ENCODE results near the gene MILR1. TPM values are rescaled to one million over a fixed set of nuclear protein-coding genes. Genes with fewer than 3 reads are reported as not detected.

MILR1 gene
- polyA plus RNA-seq, 1 donor (not counting 4 experiments of a cell fraction or from before 2014, with no cell fraction given) = not detected

GRCh38 chr17:64500862-64501765, 52.2 kb downstream of the MILR1 start:
- Histone ChIP-seq H3K9me3 (ENCODE audit: control insufficient read depth, low read depth, low read length) (no peaks in the 10 kb centered on the region), H3K4me2 (ENCODE audit: control insufficient read depth, extremely low read depth, insufficient read depth, low read depth, low read length) (peak overlapping the region; percentile 2), H3K79me2 (ENCODE audit: control insufficient read depth, insufficient read depth, low read length) (peaks cover 69% of the 10 kb centered on the region), H3K27me3 (ENCODE audit: control insufficient read depth, extremely low read depth, insufficient read depth, low read length) (no peaks in the 10 kb centered on the region), H3K4me3 (ENCODE audit: control insufficient read depth in 2 of 3, extremely low read depth in 1 of 3, insufficient read depth in 2 of 3, low read depth in 1 of 3, low read length in 3 of 3) (no peak overlapping the region), H3K9ac (ENCODE audit: control insufficient read depth, extremely low read depth, insufficient read depth, low read length) (peak overlapping the region; percentile 40), H2AFZ (ENCODE audit: control insufficient read depth, low read length) (no peak overlapping the region), H3K9me1 (ENCODE audit: control insufficient read depth, extremely low read depth, insufficient read depth, low read length) (no peaks in the 10 kb centered on the region), H3K4me1 (ENCODE audit: control insufficient read depth, extremely low read depth, insufficient read depth, low read length) (peaks cover 78% of the 10 kb centered on the region), H3K27ac (ENCODE audit: control insufficient read depth, insufficient read depth, low read length) (peak overlapping the region; percentile 29), H3K36me3 (ENCODE audit: control insufficient read depth in 2 of 2, extremely low read depth in 1 of 2, insufficient read depth in 2 of 2, low read length in 2 of 2) (peaks cover 17 to 55% of the 10 kb centered on the region in 2 experiments), H4K20me1 (ENCODE audit: control insufficient read depth, extremely low read depth, insufficient read depth, low read length) (peaks cover 43% of the 10 kb centered on the region)
- DNase-seq (ENCODE audit: low read depth, low spot score) (peak; percentile 57), FAIRE-seq (peak; percentile 20)
- dilution Hi-C loops (cut with MboI; ENCODE audit: extremely low pct_ligation_motif_present, low sequenced_read_pairs) = no loop called here
- TF ChIP-seq CTCF (optimal IDR thresholded peaks at IDR 0.05 in 1 of 3, IDR thresholded peaks at IDR 0.05 in 1 of 3, conservative IDR thresholded peaks at IDR 0.05 in 1 of 3; ENCODE audit: extremely low read depth in 1 of 3, insufficient read depth in 2 of 3, low read length in 3 of 3) (no peak), EZH2 (IDR thresholded peaks at IDR 0.05; ENCODE audit: low read length) (no peak)

DNA sequence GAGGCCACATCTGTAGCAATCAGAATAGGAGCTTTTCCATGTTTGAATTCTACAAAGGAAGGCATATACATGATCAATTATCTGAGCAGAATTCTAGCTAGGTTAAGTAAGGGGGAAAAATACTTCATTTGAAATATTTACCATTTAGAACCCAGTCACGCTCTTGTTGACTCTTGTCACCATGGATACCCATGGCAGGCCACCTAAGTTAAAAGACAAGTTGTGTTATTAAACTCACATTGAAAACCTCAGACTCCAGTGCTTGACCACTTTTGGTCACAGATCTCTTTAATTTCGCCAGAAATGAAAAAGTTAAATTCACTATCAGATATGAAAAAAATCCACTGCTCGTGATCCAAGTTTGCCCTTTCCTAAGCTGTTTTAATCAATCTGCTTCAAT, 53.1 kb downstream of the MILR1 start:
- H3K4me1 ChIP-seq (ENCODE audit: control insufficient read depth, extremely low read depth, insufficient read depth, low read length) = peaks cover 77% of the 10 kb centered on the region
- DNase-seq (ENCODE audit: low read depth, low spot score) (no peak), FAIRE-seq (no peak)
- no peak overlapping the region for H3K4me3 ChIP-seq (ENCODE audit: control insufficient read depth in 2 of 3, extremely low read depth in 1 of 3, insufficient read depth in 2 of 3, low read depth in 1 of 3, low read length in 3 of 3)
- no peaks in the 10 kb centered on the region for H3K9me1 ChIP-seq (ENCODE audit: control insufficient read depth, extremely low read depth, insufficient read depth, low read length)
- H3K4me2 ChIP-seq (ENCODE audit: control insufficient read depth, extremely low read depth, insufficient read depth, low read depth, low read length) = peak overlapping the region; percentile 4
- no peaks in the 10 kb centered on the region for H3K27me3 ChIP-seq (ENCODE audit: control insufficient read depth, extremely low read depth, insufficient read depth, low read length)
- H3K9ac ChIP-seq (ENCODE audit: control insufficient read depth, extremely low read depth, insufficient read depth, low read length) = peak overlapping the region; percentile 40
- TF ChIP-seq EZH2 (IDR thresholded peaks at IDR 0.05; ENCODE audit: low read length) = no peak
- TF ChIP-seq CTCF (optimal IDR thresholded peaks at IDR 0.05 in 1 of 3, IDR thresholded peaks at IDR 0.05 in 1 of 3, conservative IDR thresholded peaks at IDR 0.05 in 1 of 3; ENCODE audit: extremely low read depth in 1 of 3, insufficient read depth in 2 of 3, low read length in 3 of 3) = no peak
- no peak overlapping the region for H2AFZ ChIP-seq (ENCODE audit: control insufficient read depth, low read length)
- peaks cover 43% of the 10 kb centered on the region for H4K20me1 ChIP-seq (ENCODE audit: control insufficient read depth, extremely low read depth, insufficient read depth, low read length)
- dilution Hi-C loops (cut with MboI; ENCODE audit: extremely low pct_ligation_motif_present, low sequenced_read_pairs) = no loop called here
- H3K27ac ChIP-seq (ENCODE audit: control insufficient read depth, insufficient read depth, low read length) = peak overlapping the region; percentile 29
- peaks cover 17 to 55% of the 10 kb centered on the region in 2 experiments for H3K36me3 ChIP-seq (ENCODE audit: control insufficient read depth in 2 of 2, extremely low read depth in 1 of 2, insufficient read depth in 2 of 2, low read length in 2 of 2)
- peaks cover 64% of the 10 kb centered on the region for H3K79me2 ChIP-seq (ENCODE audit: control insufficient read depth, insufficient read depth, low read length)
- no peaks in the 10 kb centered on the region for H3K9me3 ChIP-seq (ENCODE audit: control insufficient read depth, low read depth, low read length)
